GM19328 (cell line): ENCODE results near the gene RBFOX1.

Source experiments
- ATAC-seq: cut with Tn5 transposase; IDR thresholded peaks from one replicate; pipeline ENCODE4 v1.9.1; 2021; ENCODE audit warnings: mild to moderate bottlenecking, moderate library complexity; ENCODE audit not compliant: unreplicated experiment

The RBFOX1 gene

DNA sequence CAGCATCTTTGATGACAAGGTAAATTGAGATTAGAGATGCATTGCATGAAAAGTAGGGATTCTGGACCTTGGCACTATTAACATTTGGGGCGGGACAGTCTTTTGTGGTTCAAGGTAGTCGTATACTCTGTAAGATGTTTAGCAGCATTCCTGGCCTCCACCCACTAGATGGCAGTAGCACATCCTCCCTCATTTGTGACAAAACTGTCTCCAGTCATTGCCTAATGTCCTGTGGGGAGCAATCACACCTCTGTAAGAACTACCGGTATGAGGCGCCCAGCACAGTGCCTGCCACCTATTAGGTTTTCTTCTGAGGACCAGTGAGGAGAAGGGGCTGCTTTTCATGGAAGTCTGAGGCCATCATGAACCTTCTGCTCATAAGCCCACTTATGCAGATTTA is 180.8 kb downstream of the RBFOX1 start:
- ATAC-seq, result no peak

DNA sequence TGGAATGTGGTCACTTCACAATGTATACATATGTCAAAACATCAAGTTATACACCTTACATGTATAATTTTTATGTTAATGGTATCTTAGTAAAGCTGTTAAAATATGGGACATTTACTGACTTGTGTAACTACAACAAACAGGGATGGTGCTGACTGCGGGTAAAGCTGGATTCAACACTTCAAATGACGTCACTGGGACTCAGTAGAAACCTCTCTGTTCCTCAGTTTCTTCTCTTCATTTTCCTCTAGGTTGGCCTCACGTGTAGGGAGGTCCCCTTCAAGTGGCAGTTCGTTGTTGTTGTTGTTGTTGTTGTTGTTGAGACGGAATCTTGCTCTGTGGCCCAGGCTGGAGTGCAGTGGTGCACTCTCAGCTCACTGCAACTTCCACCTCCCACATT is 182.9 kb downstream of the RBFOX1 start:
- ATAC-seq, result no peak

DNA sequence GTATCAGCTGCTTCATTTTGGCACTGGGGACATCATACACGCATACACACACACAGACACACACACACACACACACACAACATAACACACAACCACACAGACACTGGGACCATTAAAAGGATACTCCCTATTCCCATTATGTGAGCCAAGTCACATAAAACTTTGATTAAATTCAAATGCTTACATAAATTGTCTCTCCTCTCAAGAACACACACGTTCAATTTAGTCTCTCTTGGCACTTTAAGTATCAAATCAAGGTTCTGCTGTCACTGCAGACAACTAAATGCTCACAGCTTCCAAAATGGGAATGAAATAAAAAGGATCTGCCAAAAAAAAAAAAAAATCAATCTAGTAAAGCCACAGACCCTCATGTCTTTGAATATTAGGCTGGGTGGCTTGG is 184.9 kb downstream of the RBFOX1 start:
- no peak for ATAC-seq

DNA sequence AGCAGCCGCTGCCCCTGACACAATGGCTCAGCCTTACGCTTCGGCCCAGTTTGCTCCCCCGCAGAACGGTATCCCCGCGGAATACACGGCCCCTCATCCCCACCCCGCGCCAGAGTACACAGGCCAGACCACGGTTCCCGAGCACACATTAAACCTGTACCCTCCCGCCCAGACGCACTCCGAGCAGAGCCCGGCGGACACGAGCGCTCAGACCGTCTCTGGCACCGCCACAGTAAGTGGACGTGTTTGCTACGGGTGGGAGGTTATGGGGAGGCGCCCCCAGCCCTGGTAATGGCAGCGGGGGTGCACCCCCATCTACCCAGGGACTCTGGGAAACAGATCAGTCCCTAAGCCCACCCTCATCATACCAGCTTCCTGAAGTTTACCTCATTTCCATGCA is 185.5 kb downstream of the RBFOX1 start:
- ATAC-seq, result no peak

DNA sequence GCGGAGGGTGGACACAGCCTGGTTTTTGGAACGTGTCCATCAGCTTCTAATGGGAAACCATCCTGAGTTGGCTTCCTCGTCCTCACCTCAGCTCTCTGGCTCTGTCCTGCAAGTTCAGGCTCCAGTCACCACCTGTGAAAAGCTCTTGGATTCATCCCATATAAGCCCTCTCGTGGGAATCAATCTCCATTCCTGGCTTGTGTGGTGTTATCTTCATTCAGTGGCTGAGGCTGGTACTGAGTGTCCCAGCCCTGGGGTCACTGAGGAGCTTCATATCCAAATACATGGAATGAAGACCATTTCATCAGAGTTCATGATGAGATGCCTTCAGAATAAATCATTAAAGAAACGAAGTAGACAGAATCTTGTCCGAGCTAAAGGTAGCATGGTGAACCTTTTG is 189.2 kb downstream of the RBFOX1 start:
- no peak for ATAC-seq

DNA sequence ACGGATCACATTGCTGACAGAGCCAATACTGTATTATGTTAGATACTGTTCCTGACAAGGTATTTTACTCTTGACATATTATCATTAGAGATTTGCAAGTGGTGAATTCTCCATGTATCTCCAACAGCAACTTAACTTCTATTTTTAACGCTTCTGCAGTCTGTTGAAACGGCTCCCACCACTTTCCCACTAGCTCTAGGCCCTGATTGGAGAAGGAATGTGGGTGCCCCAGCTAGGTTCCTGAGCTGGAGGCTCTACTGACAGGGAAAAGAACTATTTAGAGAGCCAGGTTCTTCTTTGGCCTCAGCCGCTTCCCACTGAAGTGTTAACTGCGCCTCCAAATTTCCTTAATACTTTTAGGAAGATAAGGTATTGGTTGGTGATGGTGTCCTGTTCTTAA is 191.8 kb downstream of the RBFOX1 start:
- ATAC-seq, result no peak

DNA sequence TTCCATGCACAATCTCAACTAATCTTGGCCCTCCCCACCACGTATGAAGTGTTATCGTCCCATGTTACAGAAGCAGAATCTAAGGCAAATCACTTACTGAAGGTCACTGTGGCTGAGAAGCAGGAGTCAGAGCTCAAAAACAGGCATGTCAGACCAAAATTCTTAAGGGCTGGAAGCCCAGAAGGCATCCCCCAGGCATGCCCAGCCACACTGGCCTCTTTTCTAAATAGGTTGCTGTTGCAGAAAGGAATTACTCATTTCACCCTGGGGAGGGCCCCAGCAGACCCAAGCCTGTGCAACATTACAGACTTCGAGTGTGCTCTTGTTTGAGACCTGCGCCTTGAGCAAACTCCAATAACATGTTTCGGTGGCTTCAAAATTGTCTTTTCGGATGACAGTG is 194.1 kb downstream of the RBFOX1 start:
- ATAC-seq, result no peak

DNA sequence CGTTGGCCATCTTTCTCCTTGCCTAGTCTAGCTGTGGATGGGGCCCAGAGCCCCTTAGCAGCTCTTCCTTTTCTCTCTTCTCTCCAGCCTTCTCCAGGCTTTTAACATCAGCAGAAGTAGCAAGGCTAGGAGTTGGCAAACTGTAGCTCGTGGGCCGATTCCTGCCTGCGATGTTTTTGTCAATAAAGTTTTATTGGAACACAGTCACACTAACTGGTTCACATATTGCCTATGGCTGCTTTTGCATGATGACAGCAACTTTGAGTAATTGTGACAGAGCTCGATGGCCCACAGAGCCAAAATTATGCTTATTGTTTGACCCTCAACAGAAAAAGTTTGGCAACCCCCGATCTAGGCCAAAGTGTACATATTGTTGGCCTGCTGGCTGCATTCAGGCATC is 199.9 kb downstream of the RBFOX1 start:
- ATAC-seq, result no peak

DNA sequence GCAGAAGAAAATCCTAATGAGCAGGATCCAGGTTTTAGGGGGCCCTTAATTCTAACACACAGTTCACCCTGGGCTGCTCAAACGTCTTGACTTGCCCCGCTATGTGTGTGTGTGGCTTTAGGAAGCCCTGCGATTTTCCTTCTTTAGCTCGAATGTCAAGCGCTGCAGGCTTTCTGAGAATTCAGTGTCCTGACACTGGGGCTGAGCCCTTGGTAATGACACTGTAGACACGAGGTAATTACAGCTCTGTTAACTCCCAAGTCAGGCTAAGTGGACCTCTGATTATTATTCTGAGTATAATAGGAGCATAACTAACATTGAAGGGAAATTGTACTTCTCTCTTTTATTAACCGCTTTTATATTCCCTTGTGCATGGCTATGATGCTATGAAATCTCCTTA is 202.1 kb downstream of the RBFOX1 start:
- no peak for ATAC-seq

DNA sequence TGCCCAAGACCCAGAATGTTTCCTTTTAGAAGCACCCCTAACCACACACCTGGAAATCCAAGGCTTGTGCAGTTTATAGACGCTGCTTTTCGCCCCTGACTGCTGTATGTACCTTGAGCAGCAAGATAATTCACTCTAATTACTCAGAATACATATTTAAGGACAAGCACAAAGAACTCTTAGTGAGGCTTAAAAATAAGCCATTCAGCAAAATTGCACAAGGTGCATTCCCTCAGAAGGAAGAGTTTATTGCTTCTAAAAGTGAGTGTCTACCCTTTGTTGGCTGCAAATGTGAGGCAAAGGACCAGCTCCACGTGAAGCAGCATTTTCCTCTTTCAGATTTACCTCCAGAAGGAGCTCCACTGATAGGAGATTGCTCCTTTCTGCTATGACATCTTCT is 208.4 kb downstream of the RBFOX1 start:
- no peak for ATAC-seq

DNA sequence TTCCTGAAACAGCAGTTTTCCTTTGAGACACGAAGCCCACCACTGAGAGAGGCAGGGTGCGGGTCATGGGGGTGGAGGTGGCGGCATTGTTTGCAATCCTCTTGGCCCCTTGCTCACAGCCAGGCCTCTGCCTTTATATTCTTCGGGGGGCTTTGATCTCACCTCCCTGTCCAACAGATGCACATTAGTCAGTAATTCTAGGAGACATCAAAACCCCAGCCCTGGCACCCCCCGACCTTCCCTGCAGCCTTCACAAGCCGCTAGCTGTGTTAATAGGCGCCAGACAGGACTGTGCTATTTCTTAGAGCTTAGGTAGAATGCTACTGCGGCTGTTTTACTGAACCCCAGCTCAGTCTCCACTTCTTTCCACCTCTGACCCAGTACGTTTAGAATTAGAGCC is 212.6 kb downstream of the RBFOX1 start:
- ATAC-seq, result no peak

DNA sequence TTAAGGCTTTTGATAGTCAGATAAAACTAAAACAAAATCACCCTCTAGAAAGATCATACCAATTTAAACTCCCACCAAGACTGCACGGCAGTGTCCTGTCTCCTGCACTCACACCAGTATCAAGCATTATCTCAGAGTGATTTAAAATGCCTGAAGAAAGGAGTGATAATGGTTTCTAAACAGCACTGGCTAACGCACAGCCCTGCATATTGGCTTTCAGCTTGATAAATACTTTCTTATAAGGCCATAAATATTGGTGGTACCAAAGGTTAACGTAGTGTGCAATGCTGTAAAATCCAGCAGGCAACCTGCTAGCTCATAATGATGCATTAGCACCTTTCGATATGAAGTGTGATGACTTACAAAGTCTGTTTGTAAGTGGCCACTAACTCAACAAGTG is 214.3 kb downstream of the RBFOX1 start:
- ATAC-seq, result no peak

DNA sequence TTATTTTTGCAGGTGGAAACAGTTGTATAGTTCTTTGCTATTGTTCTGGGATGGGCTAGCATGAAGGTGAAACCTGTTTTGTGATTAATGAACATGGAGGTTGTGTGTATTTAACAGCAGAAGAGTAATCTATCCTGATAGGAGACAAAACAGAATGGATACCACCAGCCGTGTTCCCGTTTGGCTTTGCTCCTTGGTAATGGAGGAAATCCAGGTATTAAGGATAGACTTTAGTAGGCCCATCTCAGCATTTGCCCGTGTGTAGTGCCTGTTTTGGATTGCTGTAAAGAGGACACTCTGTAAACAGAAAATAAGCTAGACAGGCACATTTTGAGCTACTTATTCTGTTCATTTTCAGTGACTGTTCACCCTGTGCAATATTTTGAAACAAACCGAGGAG is 215.1 kb downstream of the RBFOX1 start:
- no peak for ATAC-seq

DNA sequence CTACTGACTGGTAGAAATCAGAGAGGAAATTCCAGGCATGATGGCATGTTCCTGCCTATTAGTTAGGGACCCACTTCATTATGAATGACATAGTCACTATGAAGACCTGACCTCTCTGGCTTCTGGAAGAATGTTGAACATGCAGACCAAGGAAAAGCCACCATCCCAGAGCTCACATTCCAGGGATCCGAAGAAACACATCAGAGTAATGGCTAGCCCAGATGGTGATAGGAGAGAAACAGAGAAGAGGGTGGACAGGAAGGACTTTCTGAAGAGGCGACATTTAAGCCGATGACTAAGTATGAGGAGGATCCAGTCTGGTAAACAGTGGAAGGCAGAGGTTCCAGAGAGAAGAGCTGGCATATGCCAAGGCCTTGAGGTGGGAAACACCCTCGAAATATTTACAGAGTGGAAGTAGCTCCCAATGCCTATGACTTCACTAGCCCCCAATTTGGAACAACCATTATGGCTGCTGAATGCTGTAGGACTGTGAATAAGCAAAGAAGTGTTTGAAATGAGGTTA is 216.2 kb downstream of the RBFOX1 start:
- ATAC-seq, result no peak

DNA sequence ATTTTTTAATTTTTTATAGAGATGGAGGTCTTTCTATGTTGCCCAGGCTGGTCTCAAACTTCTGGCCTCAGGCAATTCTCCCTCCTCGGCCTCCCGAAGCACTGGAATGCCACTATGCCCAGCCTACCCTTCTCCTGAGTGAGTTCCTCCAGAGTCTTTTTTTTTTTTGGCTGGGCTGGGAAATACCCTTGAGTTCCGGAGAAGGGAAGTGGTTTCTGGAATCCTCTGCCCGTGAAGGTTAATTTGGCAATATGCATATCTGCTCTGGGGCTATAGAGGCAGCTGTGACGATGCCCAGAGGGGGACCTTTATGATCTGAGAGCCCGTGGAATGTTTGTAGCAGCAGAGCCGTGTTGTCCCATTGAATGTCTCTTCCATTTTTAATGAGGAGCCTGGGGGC is 217.5 kb downstream of the RBFOX1 start:
- ATAC-seq, result no peak

DNA sequence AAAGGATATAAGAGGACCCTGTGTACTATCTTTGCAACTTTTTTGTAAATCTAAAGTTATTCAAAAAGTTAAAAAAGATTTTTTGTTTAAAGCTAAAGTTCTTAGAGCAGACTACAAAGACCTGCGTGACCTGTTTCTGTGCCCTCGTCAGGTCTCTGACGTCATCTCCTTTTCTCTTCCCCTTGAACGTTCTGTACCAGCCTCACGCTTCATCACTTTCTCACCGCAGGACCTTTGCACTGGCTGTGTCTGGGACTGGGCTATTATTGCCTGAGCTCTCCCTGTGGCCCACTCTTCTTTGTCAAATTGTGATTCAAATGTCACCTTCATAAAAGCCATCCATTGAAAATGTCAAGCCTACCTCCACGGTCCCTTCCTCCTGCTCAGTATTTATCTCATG is 222.8 kb downstream of the RBFOX1 start:
- ATAC-seq, result no peak

DNA sequence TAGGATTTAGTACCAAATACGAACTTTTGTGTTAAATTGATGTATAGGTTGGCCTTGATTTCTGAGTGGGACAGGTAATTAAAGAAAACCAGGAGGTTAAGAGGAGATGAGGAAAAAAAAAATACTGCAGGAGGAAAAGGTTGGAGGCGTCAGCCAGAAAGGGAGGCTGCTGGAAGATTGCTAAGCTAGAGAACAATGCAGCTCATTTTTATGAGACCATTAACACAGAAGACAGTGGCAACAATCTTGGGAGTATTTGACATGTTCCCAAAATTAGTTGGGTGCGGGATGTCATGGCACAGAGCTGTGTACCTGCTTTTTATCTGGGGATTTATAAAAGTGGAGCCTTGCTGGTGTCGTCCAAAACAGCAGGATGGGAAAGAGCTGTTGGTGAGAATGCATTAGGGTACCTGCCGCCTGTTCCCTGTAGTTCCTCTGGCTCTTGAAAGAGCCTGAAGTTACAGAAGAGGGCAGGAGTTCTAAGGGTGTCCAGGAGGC is 229.3 kb downstream of the RBFOX1 start:
- ATAC-seq, result no peak

DNA sequence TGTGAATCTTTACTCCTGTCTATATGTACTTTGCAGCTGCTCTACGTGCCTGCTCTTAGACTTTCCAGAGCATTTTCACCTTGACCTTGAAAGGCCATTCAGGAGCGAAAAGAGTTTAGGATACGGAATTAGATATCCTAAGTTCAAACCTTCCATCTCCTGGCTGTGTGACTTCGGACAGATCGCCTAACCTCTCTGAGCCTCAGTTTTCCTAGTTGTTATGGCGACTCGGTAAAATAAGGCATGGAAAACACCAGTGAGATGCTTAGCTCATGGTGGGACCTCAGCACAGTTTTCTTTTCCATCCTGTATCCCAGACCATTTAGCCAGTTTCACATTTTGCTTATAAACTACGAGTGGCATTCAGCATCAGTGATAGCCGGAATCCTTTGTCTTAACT is 233.7 kb downstream of the RBFOX1 start:
- ATAC-seq, result no peak

DNA sequence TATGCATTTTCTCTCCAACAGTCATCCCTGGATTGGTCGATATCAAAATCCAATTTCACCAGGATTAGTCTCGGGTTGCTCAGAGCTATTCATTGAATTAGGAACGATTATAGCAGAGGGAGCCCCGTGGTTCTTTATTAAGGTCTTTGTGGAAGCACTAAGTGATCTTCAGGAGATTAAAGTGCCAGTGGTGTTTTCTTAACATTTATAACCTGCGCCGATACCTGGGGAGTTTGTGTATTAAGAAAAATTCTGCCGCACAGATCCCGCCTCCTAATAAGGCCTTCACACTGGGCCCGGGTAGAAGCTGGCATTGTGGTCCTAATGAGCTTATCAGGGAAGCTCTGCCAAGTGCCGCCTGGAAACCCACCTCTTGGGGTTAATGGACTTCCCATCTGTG is 238.7 kb downstream of the RBFOX1 start:
- ATAC-seq, result no peak

DNA sequence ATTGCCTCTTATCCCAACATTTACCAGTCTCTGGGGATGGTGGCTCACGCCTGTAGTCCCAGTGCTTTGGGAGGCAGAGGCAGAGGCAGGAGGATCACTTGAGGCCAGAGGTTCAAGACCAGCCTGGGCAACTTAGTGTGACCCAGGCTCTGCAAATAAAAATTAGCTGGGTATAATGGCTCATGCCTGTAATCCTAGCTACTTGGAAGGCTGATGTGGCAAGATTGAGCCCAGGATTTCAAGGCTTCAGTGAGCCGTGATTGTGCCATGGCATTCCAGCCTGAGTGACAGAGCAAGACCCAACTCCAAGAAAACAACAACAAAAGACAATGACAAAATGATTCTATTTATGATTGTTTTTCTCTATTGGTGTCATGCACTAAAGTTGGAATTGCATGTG is 244.9 kb downstream of the RBFOX1 start:
- ATAC-seq, result no peak

DNA sequence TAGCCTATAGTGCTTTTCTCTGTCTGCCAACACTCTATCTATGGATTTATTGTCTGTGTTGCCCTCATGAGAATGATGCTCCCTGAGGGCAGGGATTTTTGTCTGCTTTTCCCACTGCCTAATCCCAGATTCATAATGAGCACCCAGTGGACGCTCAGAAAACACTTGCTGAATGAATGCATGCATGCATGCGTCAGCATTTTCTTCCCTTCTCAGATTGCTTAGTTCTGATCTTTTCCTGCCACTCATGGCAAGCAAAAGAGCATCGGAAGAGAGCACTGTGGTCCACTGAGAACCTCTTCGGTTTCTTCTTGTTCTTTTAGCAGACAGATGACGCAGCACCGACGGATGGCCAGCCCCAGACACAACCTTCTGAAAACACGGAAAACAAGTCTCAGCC is 246.8 kb downstream of the RBFOX1 start:
- no peak for ATAC-seq

DNA sequence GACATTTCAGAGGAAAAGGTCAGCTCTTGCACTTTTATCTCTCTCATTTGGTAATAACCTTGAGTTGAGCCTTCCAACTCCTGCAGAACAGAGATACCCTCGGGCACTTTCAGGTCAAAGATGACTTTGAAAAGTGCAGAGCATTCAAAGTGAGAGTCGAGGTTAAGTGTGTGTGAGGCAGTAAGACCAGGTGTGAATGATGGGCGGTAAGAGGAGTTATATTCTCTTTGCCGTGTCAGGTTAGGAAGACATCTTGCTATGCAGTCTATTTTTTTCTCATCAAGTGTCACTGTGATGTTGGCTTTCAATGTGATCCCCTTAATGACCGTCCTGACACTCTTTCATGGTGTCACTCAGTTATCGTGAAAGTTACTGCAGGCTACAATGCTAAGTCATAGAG is 248.5 kb downstream of the RBFOX1 start:
- no peak for ATAC-seq

DNA sequence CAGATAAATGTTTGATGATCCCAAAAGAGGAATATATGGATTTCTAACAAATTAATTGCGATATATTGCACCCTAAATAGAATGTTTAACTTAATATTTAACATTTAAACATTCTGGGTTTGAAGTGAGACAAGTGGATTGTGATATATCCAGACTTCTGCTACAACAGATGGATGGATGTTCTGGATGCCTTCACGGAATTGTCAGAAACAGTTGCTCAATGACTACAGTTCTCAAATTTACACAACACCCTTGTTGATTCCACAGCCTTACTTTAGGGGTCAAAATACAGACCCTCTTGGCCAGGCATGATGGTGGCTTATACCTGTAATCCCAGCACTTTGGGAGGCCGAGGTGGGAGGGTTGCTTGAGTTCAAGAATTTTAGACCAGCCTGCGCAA is 250.8 kb downstream of the RBFOX1 start:
- ATAC-seq, result no peak

DNA sequence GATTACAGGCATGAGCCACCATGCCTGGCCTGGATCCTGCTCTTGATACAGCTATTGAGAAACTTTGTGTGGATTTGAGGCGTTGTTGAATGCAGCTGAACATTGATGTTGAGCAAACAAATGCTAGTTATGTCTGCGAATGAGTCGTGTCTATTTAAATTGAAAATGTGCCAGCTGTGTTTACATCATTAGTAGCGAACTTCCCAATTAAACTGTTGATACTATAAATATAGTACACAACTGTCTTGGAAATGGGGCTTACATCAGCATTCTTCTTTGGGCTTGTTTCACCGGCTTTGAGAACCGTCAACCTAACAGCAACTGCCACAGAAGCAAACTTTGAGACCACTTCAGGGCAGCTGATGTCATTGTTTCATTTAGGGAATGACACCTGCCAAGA is 251.9 kb downstream of the RBFOX1 start:
- ATAC-seq, result no peak
